ENCODE results near the gene PCBP3.

Gene PCBP3

GRCh38 chr21:45914321-45914845 lies 270.9 kb downstream of the PCBP3 start:
- Histone ChIP-seq H3K36me3 (ENCODE audit: control insufficient read depth in 1 of 2, insufficient read depth in 2 of 2, low read length in 2 of 2) (no peaks in the 10 kb centered on the region), H3K4ac (ENCODE audit: low read depth, low read length) (no peak overlapping the region), H3K27ac (ENCODE audit: low read depth, low read length) (no peak overlapping the region), H3K9ac (ENCODE audit: low read length) (no peak overlapping the region), H2BK12ac (ENCODE audit: low read length) (no peak overlapping the region), H4K91ac (ENCODE audit: low read depth, low read length) (no peak overlapping the region), H3K79me1 (ENCODE audit: low read length) (no peaks in the 10 kb centered on the region), H2AFZ (ENCODE audit: insufficient read depth, low read length, poor library complexity) (no peak overlapping the region), H4K12ac (ENCODE audit: low read depth, low read length) (no peak overlapping the region), H3K23ac (ENCODE audit: low read length) (no peak overlapping the region), H2AK5ac (ENCODE audit: low read length) (no peak overlapping the region), H4K8ac (ENCODE audit: low read depth, low read length) (no peak overlapping the region), H2BK5ac (ENCODE audit: low read depth, low read length, poor library complexity) (no peak overlapping the region), H3K14ac (ENCODE audit: low read length) (no peak overlapping the region), H2BK120ac (ENCODE audit: insufficient read depth, low read length, poor library complexity) (no peak overlapping the region), H3K27me3 (ENCODE audit: insufficient read depth, low read length) (no peaks in the 10 kb centered on the region), H3K18ac (ENCODE audit: low read length) (no peak overlapping the region), H3K9me3 (ENCODE audit: insufficient read depth, low read depth, low read length) (peaks cover 6% of the 10 kb centered on the region), H3K4me3 (ENCODE audit: low read depth, low read length) (no peak overlapping the region), H3K4me2 (ENCODE audit: low read length) (no peak overlapping the region), H3K4me1 (ENCODE audit: control insufficient read depth in 1 of 2, insufficient read depth in 2 of 2, low read length in 2 of 2) (peaks cover 6 to 8% of the 10 kb centered on the region in 2 experiments), H3K79me2 (ENCODE audit: control insufficient read depth, insufficient read depth, low read length, poor library complexity) (no peaks in the 10 kb centered on the region)
- WGBS (ENCODE audit: extremely low coverage, insufficient coverage, insufficient read length): no CpG with 5 or more reads among the region's 22 CpGs
- no peak for DNase-seq

- no peak overlapping the region for H2AFZ ChIP-seq (ENCODE audit: insufficient read depth, low read length, poor library complexity)
- no peak overlapping the region for H3K4me3 ChIP-seq (ENCODE audit: low read depth, low read length)
Measured at GRCh38 chr21:45916011-45916840, 272.7 kb downstream of the PCBP3 start.

GRCh38 chr21:45917241-45917640 lies 273.7 kb downstream of the PCBP3 start:
- H2AK5ac ChIP-seq (ENCODE audit: low read length): no peak overlapping the region
- peaks cover 2% of the 10 kb centered on the region for H3K9me3 ChIP-seq (ENCODE audit: insufficient read depth, low read depth, low read length)
- no peak overlapping the region for H3K4me2 ChIP-seq (ENCODE audit: low read length)

More at GRCh38 chr21:45916011-45916840, 272.7 kb downstream of the PCBP3 start:
- Histone ChIP-seq H3K79me2 (ENCODE audit: control insufficient read depth, insufficient read depth, low read length, poor library complexity) (no peaks in the 10 kb centered on the region), H3K23ac (ENCODE audit: low read length) (no peak overlapping the region), H2BK12ac (ENCODE audit: low read length) (no peak overlapping the region), H2BK120ac (ENCODE audit: insufficient read depth, low read length, poor library complexity) (no peak overlapping the region), H3K18ac (ENCODE audit: low read length) (no peak overlapping the region), H3K4ac (ENCODE audit: low read depth, low read length) (no peak overlapping the region), H3K4me1 (ENCODE audit: control insufficient read depth in 1 of 2, insufficient read depth in 2 of 2, low read length in 2 of 2) (peaks cover 6 to 8% of the 10 kb centered on the region in 2 experiments), H4K12ac (ENCODE audit: low read depth, low read length) (no peak overlapping the region), H3K14ac (ENCODE audit: low read length) (no peak overlapping the region), H3K4me2 (ENCODE audit: low read length) (no peak overlapping the region), H3K36me3 (ENCODE audit: control insufficient read depth in 1 of 2, insufficient read depth in 2 of 2, low read length in 2 of 2) (no peaks in the 10 kb centered on the region), H3K9ac (ENCODE audit: low read length) (no peak overlapping the region), H3K9me3 (ENCODE audit: insufficient read depth, low read depth, low read length) (peaks cover 6% of the 10 kb centered on the region), H2BK5ac (ENCODE audit: low read depth, low read length, poor library complexity) (no peak overlapping the region), H4K8ac (ENCODE audit: low read depth, low read length) (no peak overlapping the region), H3K27me3 (ENCODE audit: insufficient read depth, low read length) (no peaks in the 10 kb centered on the region), H4K91ac (ENCODE audit: low read depth, low read length) (no peak overlapping the region), H3K27ac (ENCODE audit: low read depth, low read length) (no peak overlapping the region), H3K79me1 (ENCODE audit: low read length) (no peaks in the 10 kb centered on the region), H2AK5ac (ENCODE audit: low read length) (no peak overlapping the region)
- DNase-seq: peak; percentile 54 to 63
- no CpG with 5 or more reads among the region's 25 CpGs for WGBS (ENCODE audit: extremely low coverage, insufficient coverage, insufficient read length)

GRCh38 chr21:45918011-45918410 lies 274.5 kb downstream of the PCBP3 start:
- Histone ChIP-seq H3K36me3 (ENCODE audit: control insufficient read depth in 1 of 2, insufficient read depth in 2 of 2, low read length in 2 of 2) (no peaks in the 10 kb centered on the region), H3K79me2 (ENCODE audit: control insufficient read depth, insufficient read depth, low read length, poor library complexity) (no peaks in the 10 kb centered on the region), H3K79me1 (ENCODE audit: low read length) (no peaks in the 10 kb centered on the region), H3K4ac (ENCODE audit: low read depth, low read length) (no peak overlapping the region), H3K18ac (ENCODE audit: low read length) (no peak overlapping the region), H3K4me2 (ENCODE audit: low read length) (no peak overlapping the region), H3K27me3 (ENCODE audit: insufficient read depth, low read length) (no peaks in the 10 kb centered on the region), H3K4me3 (ENCODE audit: low read depth, low read length) (no peak overlapping the region), H3K4me1 (ENCODE audit: control insufficient read depth in 1 of 2, insufficient read depth in 2 of 2, low read length in 2 of 2) (peaks cover 6 to 8% of the 10 kb centered on the region in 2 experiments), H2BK5ac (ENCODE audit: low read depth, low read length, poor library complexity) (no peak overlapping the region), H2BK12ac (ENCODE audit: low read length) (no peak overlapping the region), H3K9me3 (ENCODE audit: insufficient read depth, low read depth, low read length) (peaks cover 2% of the 10 kb centered on the region), H2AFZ (ENCODE audit: insufficient read depth, low read length, poor library complexity) (no peak overlapping the region), H4K91ac (ENCODE audit: low read depth, low read length) (no peak overlapping the region), H2AK5ac (ENCODE audit: low read length) (no peak overlapping the region), H2BK120ac (ENCODE audit: insufficient read depth, low read length, poor library complexity) (no peak overlapping the region), H4K8ac (ENCODE audit: low read depth, low read length) (no peak overlapping the region), H3K27ac (ENCODE audit: low read depth, low read length) (no peak overlapping the region), H4K12ac (ENCODE audit: low read depth, low read length) (no peak overlapping the region), H3K9ac (ENCODE audit: low read length) (no peak overlapping the region), H3K23ac (ENCODE audit: low read length) (no peak overlapping the region), H3K14ac (ENCODE audit: low read length) (no peak overlapping the region)
- no CpG with 5 or more reads among the region's 11 CpGs for WGBS (ENCODE audit: extremely low coverage, insufficient coverage, insufficient read length)
- DNase-seq: no peak

More at GRCh38 chr21:45917241-45917640, 273.7 kb downstream of the PCBP3 start:
- Histone ChIP-seq H2BK120ac (ENCODE audit: insufficient read depth, low read length, poor library complexity) (no peak overlapping the region), H4K12ac (ENCODE audit: low read depth, low read length) (no peak overlapping the region), H3K36me3 (ENCODE audit: control insufficient read depth in 1 of 2, insufficient read depth in 2 of 2, low read length in 2 of 2) (no peaks in the 10 kb centered on the region), H3K4me1 (ENCODE audit: control insufficient read depth in 1 of 2, insufficient read depth in 2 of 2, low read length in 2 of 2) (peaks cover 6 to 8% of the 10 kb centered on the region in 2 experiments), H3K18ac (ENCODE audit: low read length) (no peak overlapping the region), H3K14ac (ENCODE audit: low read length) (no peak overlapping the region), H2BK5ac (ENCODE audit: low read depth, low read length, poor library complexity) (no peak overlapping the region), H3K4me3 (ENCODE audit: low read depth, low read length) (no peak overlapping the region), H3K27ac (ENCODE audit: low read depth, low read length) (no peak overlapping the region), H4K91ac (ENCODE audit: low read depth, low read length) (no peak overlapping the region), H3K27me3 (ENCODE audit: insufficient read depth, low read length) (no peaks in the 10 kb centered on the region), H4K8ac (ENCODE audit: low read depth, low read length) (no peak overlapping the region), H2BK12ac (ENCODE audit: low read length) (no peak overlapping the region), H2AFZ (ENCODE audit: insufficient read depth, low read length, poor library complexity) (no peak overlapping the region), H3K79me2 (ENCODE audit: control insufficient read depth, insufficient read depth, low read length, poor library complexity) (no peaks in the 10 kb centered on the region), H3K79me1 (ENCODE audit: low read length) (no peaks in the 10 kb centered on the region), H3K23ac (ENCODE audit: low read length) (no peak overlapping the region), H3K4ac (ENCODE audit: low read depth, low read length) (no peak overlapping the region), H3K9ac (ENCODE audit: low read length) (no peak overlapping the region)
- WGBS (ENCODE audit: extremely low coverage, insufficient coverage, insufficient read length): no CpG with 5 or more reads among the region's 13 CpGs
- DNase-seq: no peak
